K562 (cell line): ENCODE measurements around the gene UMODL1.

Experiments used
- CREM ChIP-seq: IDR thresholded peaks from 2 replicates; pipeline ENCODE4 v1.6.1; 2014; ENCODE audit warnings: antibody characterized with exemption, low read depth
- CTCF ChIP-seq, 3 experiments: IDR thresholded peaks in 2 of 3; conservative IDR thresholded peaks in 1 of 3; 2 replicates each; pipeline ENCODE4 v1.5.1; 2011 to 2012; ENCODE audit warnings: low read length in 3 of 3, mild to moderate bottlenecking in 3 of 3, control low read depth in 2 of 3, improper control_type of control experiment in 1 of 3, inconsistent platforms in 1 of 3, low read depth in 1 of 3, mixed read lengths in 1 of 3, moderate library complexity in 1 of 3; ENCODE audit not compliant: insufficient read depth in 2 of 3
- ELK1 ChIP-seq: sonication (generic); formaldehyde crosslinking; IDR thresholded peaks from 2 replicates; pipeline ENCODE4 v1.8.1; 2022; ENCODE audit warnings: missing genetic modification reagents
- EZH2 ChIP-seq: IDR thresholded peaks from 2 replicates; pipeline ENCODE4 v1.6.1; 2012; ENCODE audit warnings: low read depth, mild to moderate bottlenecking, inconsistent platforms, low read length, borderline replicate concordance
- MGA ChIP-seq: fragments of 450-650 bp; IDR thresholded peaks from 2 replicates; pipeline ENCODE4 v1.6.1; 2016; ENCODE audit warnings: mild to moderate bottlenecking, moderate library complexity
- MYC ChIP-seq, 2 experiments: fragments of 250-450 bp in 1 of 2; sonication (Bioruptor Pico) in 1 of 2; IDR thresholded peaks; 2 replicates each; pipeline versions ENCODE4 v1.5.1 to v1.6.1; 2012 to 2021; ENCODE audit warnings: low read depth in 2 of 2, borderline replicate concordance in 1 of 2, improper control_type of control experiment in 1 of 2, low read length in 1 of 2, mild to moderate bottlenecking in 1 of 2, moderate library complexity in 1 of 2
- POLR2A ChIP-seq: fragments of 450-650 bp; conservative IDR thresholded peaks from 2 replicates; pipeline ENCODE4 v1.6.1; 2016
- POLR2AphosphoS5 ChIP-seq: IDR thresholded peaks from 2 replicates; pipeline ENCODE4 v1.6.1; 2011; ENCODE audit warnings: mild to moderate bottlenecking, low read depth, low read length, moderate library complexity; ENCODE audit not compliant: control insufficient read depth, insufficient read depth
- POU5F1 ChIP-seq: fragments of 150-350 bp; IDR thresholded peaks from 2 replicates; pipeline ENCODE4 v1.6.1; 2014; ENCODE audit warnings: borderline replicate concordance, low read length, low read depth, mild to moderate bottlenecking; ENCODE audit not compliant: partially characterized antibody
- XRCC4 ChIP-seq: IDR thresholded peaks from one replicate; pipeline ENCODE4 v1.6.1; 2011; ENCODE audit not compliant: insufficient read depth, insufficient read length; ENCODE audit errors: extremely low read depth
- ZFX ChIP-seq: sonication (generic); formaldehyde crosslinking; IDR thresholded peaks from 2 replicates; pipeline ENCODE4 v1.8.0; 2022; ENCODE audit warnings: mild to moderate bottlenecking, missing genetic modification reagents, moderate library complexity
- ZNF253 ChIP-seq: fragments of 250-450 bp; sonication (Bioruptor Pico); conservative IDR thresholded peaks from 2 replicates; pipeline ENCODE4 v1.6.1; 2021; ENCODE audit warnings: mild to moderate bottlenecking
- ZNF408 ChIP-seq: fragments of 250-450 bp; sonication (Bioruptor Pico); IDR thresholded peaks from 2 replicates; pipeline ENCODE4 v1.4.0; 2020; ENCODE audit warnings: low read depth, mild to moderate bottlenecking, moderate library complexity
- ZNF668 ChIP-seq: fragments of 250-450 bp; sonication (Bioruptor Pico); IDR thresholded peaks from 2 replicates; pipeline ENCODE4 v1.8.0; 2022; ENCODE audit warnings: mild to moderate bottlenecking, inconsistent platforms

GRCh38 chr21:42066521-42066920 lies 4.6 kb upstream of the UMODL1 start:
- TF ChIP-seq EZH2 (no peak), CTCF (IDR thresholded peaks at IDR 0.05 in 2 of 3, conservative IDR thresholded peaks at IDR 0.05 in 1 of 3; ENCODE audit: insufficient read depth in 2 of 3, low read depth in 1 of 3, low read length in 3 of 3) (no peak), POLR2AphosphoS5 (no peak), POLR2A (no peak), ZNF668 (CRISPR knock-in tag) (no peak), XRCC4 (no peak), POU5F1 (no peak), MYC (IDR thresholded peaks at IDR 0.05; ENCODE audit: low read depth, low read length) (no peak), MYC (CRISPR knock-in tag; IDR thresholded peaks at IDR 0.05; ENCODE audit: borderline replicate concordance, low read depth) (no peak), CREM (no peak), ZNF408 (CRISPR knock-in tag) (no peak), ELK1 (CRISPR knock-in tag) (no peak), MGA (no peak), ZFX (no peak), ZNF253 (CRISPR knock-in tag) (no peak)
